ENCODE results near the gene MAD1L1. TPM values are rescaled to one million over a fixed set of nuclear protein-coding genes. Genes with fewer than 3 reads are reported as not detected.

The MAD1L1 gene
- total RNA-seq, 2 experiments from 2014 or later, result 58.3 to 65.3 TPM

- Histone ChIP-seq H3K27ac (ENCODE audit: low read depth, low read length, poor library complexity, severe bottlenecking) (no peak overlapping the region), H3K9me3 (ENCODE audit: low read length) (no peaks in the 10 kb centered on the region), H3K4me2 (ENCODE audit: low read length) (no peak overlapping the region), H3K4me3 (ENCODE audit: low read depth, low read length, poor library complexity, severe bottlenecking) (no peak overlapping the region), H4K20me1 (ENCODE audit: insufficient read depth, low read length) (no peaks in the 10 kb centered on the region), H3K9me2 (ENCODE audit: insufficient read depth, low read length) (no peaks in the 10 kb centered on the region), H3K36me3 (ENCODE audit: insufficient read depth, low read length) (peaks cover 32% of the 10 kb centered on the region; the same call in 1 of the 2 replicates), H2AFZ (ENCODE audit: low read length) (no peak overlapping the region), H3K4me1 (ENCODE audit: insufficient read depth, low read length, poor library complexity, severe bottlenecking) (no peaks in the 10 kb centered on the region), H3K79me2 (ENCODE audit: insufficient read depth, low read depth, low read length) (no peaks in the 10 kb centered on the region)
- CTCF ChIA-PET (ENCODE audit: unreplicated experiment), result no interaction called here
- TF ChIP-seq CTCF (conservative IDR thresholded peaks at IDR 0.05; ENCODE audit: low read length), result no peak
- no peak for TF ChIP-seq EZH2phosphoT487 (IDR thresholded peaks at IDR 0.05; ENCODE audit: borderline replicate concordance, low read depth, low read length)
- no peak for DNase-seq (ENCODE audit: low spot score)
- POLR2A ChIA-PET, result no interaction called here
- no TSS peak for BruUV-seq (replicated peaks)
- intact Hi-C loops (cut with micrococcal nuclease; ENCODE audit: unreplicated experiment), result no loop called here
Measured at GRCh38 chr7:2251841-2252771, 19.4 kb upstream of the MAD1L1 start.

GRCh38 chr7:2251381-2251780 is 18.6 kb upstream of the MAD1L1 start:
- POLR2A ChIA-PET, result no interaction called here

More at GRCh38 chr7:2251381-2251780, 18.6 kb upstream of the MAD1L1 start:
- Histone ChIP-seq H3K4me1 (ENCODE audit: insufficient read depth, low read length, poor library complexity, severe bottlenecking) (no peaks in the 10 kb centered on the region), H3K9me2 (ENCODE audit: insufficient read depth, low read length) (no peaks in the 10 kb centered on the region), H3K36me3 (ENCODE audit: insufficient read depth, low read length) (peaks cover 32% of the 10 kb centered on the region; the same call in 1 of the 2 replicates), H3K79me2 (ENCODE audit: insufficient read depth, low read depth, low read length) (no peaks in the 10 kb centered on the region), H3K27ac (ENCODE audit: low read depth, low read length, poor library complexity, severe bottlenecking) (no peak overlapping the region), H3K4me2 (ENCODE audit: low read length) (no peak overlapping the region), H4K20me1 (ENCODE audit: insufficient read depth, low read length) (no peaks in the 10 kb centered on the region), H3K9me3 (ENCODE audit: low read length) (no peaks in the 10 kb centered on the region), H2AFZ (ENCODE audit: low read length) (no peak overlapping the region), H3K4me3 (ENCODE audit: low read depth, low read length, poor library complexity, severe bottlenecking) (no peak overlapping the region)
- no TSS peak for BruUV-seq (replicated peaks)
- CTCF ChIA-PET (ENCODE audit: unreplicated experiment), result no interaction called here
- intact Hi-C loops (cut with micrococcal nuclease; ENCODE audit: unreplicated experiment), result no loop called here
- DNase-seq (ENCODE audit: low spot score), result no peak
- TF ChIP-seq CTCF (conservative IDR thresholded peaks at IDR 0.05; ENCODE audit: low read length) (no peak), EZH2phosphoT487 (IDR thresholded peaks at IDR 0.05; ENCODE audit: borderline replicate concordance, low read depth, low read length) (no peak)

Data from OCI-LY7 (cell line).